ENCODE measurements around the gene PSORS1C2.

DNA sequence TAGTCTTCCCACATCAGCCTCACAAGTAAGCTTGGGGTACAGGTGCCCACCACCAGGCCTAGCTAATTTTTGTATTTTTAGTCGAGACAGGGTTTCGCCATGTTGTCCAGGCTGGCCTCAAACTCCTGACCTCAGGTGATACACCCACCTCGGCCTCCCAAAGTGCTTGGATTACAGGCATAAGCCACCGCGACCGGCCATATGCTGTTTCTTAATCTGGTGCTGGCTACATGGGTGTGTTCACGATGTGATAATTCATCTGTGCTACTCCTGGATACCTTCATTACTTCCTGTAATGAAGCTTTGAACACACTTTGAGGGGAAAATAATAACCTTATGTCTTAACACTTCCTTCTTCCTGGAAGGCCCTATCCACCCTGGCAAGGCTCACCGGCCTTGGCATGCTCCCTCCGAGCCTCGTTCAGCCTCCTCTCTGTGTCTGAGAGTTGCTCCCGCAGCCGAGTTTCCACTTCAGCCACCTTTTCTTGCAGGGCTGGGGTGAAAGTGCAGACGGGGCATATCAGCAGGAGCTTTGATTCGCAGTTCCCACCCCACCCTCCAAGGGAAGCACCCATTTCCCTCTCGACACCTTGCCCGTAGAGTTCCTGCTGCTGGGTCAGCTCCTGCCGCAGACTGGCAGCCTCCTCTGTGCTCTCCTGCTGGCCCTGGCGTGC is 5.6 kb upstream of the PSORS1C2 start:
- TF ChIP-seq MYC (IDR thresholded peaks at IDR 0.05; ENCODE audit: borderline replicate concordance, low read length) = no peak
- TF ChIP-seq CTCF (IDR thresholded peaks at IDR 0.05) = no peak
- TF ChIP-seq EP300 (IDR thresholded peaks at IDR 0.05) = no peak
- TF ChIP-seq ZFP36 (IDR thresholded peaks at IDR 0.05; ENCODE audit: borderline replicate concordance, partially characterized antibody) = no peak
- no peak for TF ChIP-seq HOXA7 (CRISPR knock-in tag; IDR thresholded peaks at IDR 0.05)
- no peak for TF ChIP-seq NPAS2 (CRISPR knock-in tag; IDR thresholded peaks at IDR 0.05; ENCODE audit: borderline replicate concordance)

Measured in A549 (cell line).